H7 (cell line): Measurements from ENCODE around the gene USP37. TPM values are rescaled to one million over a fixed set of nuclear protein-coding genes. Genes with fewer than 3 reads are reported as not detected.

Experiments used
- DNase-seq: peaks from one replicate; pipeline ENCODE4 v3.0.0; 2012
- H3K27me3 ChIP-seq: 2 replicates; pipeline ENCODE4 v1.6.0; 2011; ENCODE audit warnings: mild to moderate bottlenecking, low read length; ENCODE audit not compliant: control insufficient read depth, insufficient read depth
- H3K36me3 ChIP-seq: replicated peaks from 2 replicates; pipeline ENCODE4 v1.5.1; 2011; ENCODE audit warnings: low read length; ENCODE audit not compliant: control insufficient read depth, insufficient read depth
- H3K4me3 ChIP-seq: 2 replicates; pipeline ENCODE4 v1.5.1; 2011; ENCODE audit warnings: low read depth, mild to moderate bottlenecking, control low read depth, low read length, moderate library complexity; ENCODE audit not compliant: insufficient read depth
- total RNA-seq: library from RNA; depleted of rRNA; stranded (reverse); fragments of >200 nt; shearing (Covaris generic); gene quantifications from 2 replicates; pipeline ENCODE4 v1.2.3, GENCODE V29; 2014

The USP37 gene
- total RNA-seq, 1 experiment from 2014 or later = 12.4 TPM

GRCh38 chr2:218418717-218419458, 149.3 kb downstream of the USP37 start, which contains the start of gene VIL1:
VIL1 (plus strand) TSS chr2:218419123; CDS start chr2:218423779, 4,656 bp downstream.
- no peaks in the 10 kb centered on the region for H3K36me3 ChIP-seq
- DNase-seq = peak; percentile 84
- no peak within 1 kb of the TSS for H3K4me3 ChIP-seq
- no peaks in the 10 kb centered on the region for H3K27me3 ChIP-seq

- no peak overlapping the region for H3K4me3 ChIP-seq
- no peaks in the 10 kb centered on the region for H3K27me3 ChIP-seq
- DNase-seq = no peak
- H3K36me3 ChIP-seq = no peaks in the 10 kb centered on the region
Observed at GRCh38 chr2:218418321-218418716, 149.8 kb downstream of the USP37 start.

- DNase-seq = no peak
- Histone ChIP-seq H3K4me3 (no peak overlapping the region), H3K36me3 (peaks cover 4% of the 10 kb centered on the region)
Observed at GRCh38 chr2:218407717-218408116, 160.4 kb downstream of the USP37 start.

GRCh38 chr2:218406949-218407618, 161.1 kb downstream of the USP37 start:
- Histone ChIP-seq H3K36me3 (peaks cover 4% of the 10 kb centered on the region), H3K4me3 (peak overlapping the region; percentile 51), H3K27me3 (no peaks in the 10 kb centered on the region)
- DNase-seq = peak; percentile 51

More at GRCh38 chr2:218407717-218408116, 160.4 kb downstream of the USP37 start:
- no peaks in the 10 kb centered on the region for H3K27me3 ChIP-seq

- Histone ChIP-seq H3K27me3 (no peaks in the 10 kb centered on the region), H3K36me3 (peaks cover 4% of the 10 kb centered on the region), H3K4me3 (peak overlapping the region; percentile 51)
- DNase-seq = peak; percentile 99
Observed at GRCh38 chr2:218406209-218406948, 161.8 kb downstream of the USP37 start.

- peaks cover 4% of the 10 kb centered on the region for H3K36me3 ChIP-seq
- DNase-seq = peak; percentile 70
- H3K4me3 ChIP-seq = peak overlapping the region; percentile 43
- H3K27me3 ChIP-seq = no peaks in the 10 kb centered on the region
Observed at GRCh38 chr2:218405746-218406208, 162.4 kb downstream of the USP37 start.

- DNase-seq = no peak
- Histone ChIP-seq H3K36me3 (peaks cover 4% of the 10 kb centered on the region), H3K27me3 (no peaks in the 10 kb centered on the region), H3K4me3 (peak overlapping the region; percentile 43)
Observed at GRCh38 chr2:218405086-218405745, 162.9 kb downstream of the USP37 start.

GRCh38 chr2:218404351-218405085, 163.6 kb downstream of the USP37 start:
- H3K36me3 ChIP-seq = peaks cover 4% of the 10 kb centered on the region
- no peak overlapping the region for H3K4me3 ChIP-seq
- DNase-seq = peak; percentile 53
- H3K27me3 ChIP-seq = no peaks in the 10 kb centered on the region; the same call in 1 of the 2 replicates

GRCh38 chr2:218403810-218404209, 164.3 kb downstream of the USP37 start:
- H3K4me3 ChIP-seq = no peak overlapping the region

GRCh38 chr2:218402911-218403411, 165.2 kb downstream of the USP37 start:
- peak; percentile 38 for DNase-seq
- peaks cover 15% of the 10 kb centered on the region for H3K27me3 ChIP-seq
- peaks cover 4% of the 10 kb centered on the region for H3K36me3 ChIP-seq
- no peak overlapping the region for H3K4me3 ChIP-seq

More at GRCh38 chr2:218403810-218404209, 164.3 kb downstream of the USP37 start:
- Histone ChIP-seq H3K36me3 (peaks cover 4% of the 10 kb centered on the region), H3K27me3 (peaks cover 6% of the 10 kb centered on the region)
- DNase-seq = peak; percentile 9

- peaks cover 19% of the 10 kb centered on the region for H3K27me3 ChIP-seq
- peak; percentile 34 for DNase-seq
- peaks cover 4% of the 10 kb centered on the region for H3K36me3 ChIP-seq
- H3K4me3 ChIP-seq = no peak overlapping the region
Observed at GRCh38 chr2:218402491-218402901, 165.7 kb downstream of the USP37 start.

- peaks cover 25% of the 10 kb centered on the region for H3K27me3 ChIP-seq
- H3K36me3 ChIP-seq = peaks cover 4% of the 10 kb centered on the region
- no peak overlapping the region for H3K4me3 ChIP-seq
- peak; percentile 54 for DNase-seq
Observed at GRCh38 chr2:218401890-218402289, 166.3 kb downstream of the USP37 start.
